NCI-H2196 (cell line): Measurements from ENCODE around the gene ILF3.
A peak's percentile ranks its signal among the peaks of the same experiment; 100 is the strongest.

Experiments used
- DNase-seq: peaks from one replicate; lab custom pipeline; 2025; ENCODE audit not compliant: unreplicated experiment; lab: John Stamatoyannopoulos, UW

ILF3 gene

DNA sequence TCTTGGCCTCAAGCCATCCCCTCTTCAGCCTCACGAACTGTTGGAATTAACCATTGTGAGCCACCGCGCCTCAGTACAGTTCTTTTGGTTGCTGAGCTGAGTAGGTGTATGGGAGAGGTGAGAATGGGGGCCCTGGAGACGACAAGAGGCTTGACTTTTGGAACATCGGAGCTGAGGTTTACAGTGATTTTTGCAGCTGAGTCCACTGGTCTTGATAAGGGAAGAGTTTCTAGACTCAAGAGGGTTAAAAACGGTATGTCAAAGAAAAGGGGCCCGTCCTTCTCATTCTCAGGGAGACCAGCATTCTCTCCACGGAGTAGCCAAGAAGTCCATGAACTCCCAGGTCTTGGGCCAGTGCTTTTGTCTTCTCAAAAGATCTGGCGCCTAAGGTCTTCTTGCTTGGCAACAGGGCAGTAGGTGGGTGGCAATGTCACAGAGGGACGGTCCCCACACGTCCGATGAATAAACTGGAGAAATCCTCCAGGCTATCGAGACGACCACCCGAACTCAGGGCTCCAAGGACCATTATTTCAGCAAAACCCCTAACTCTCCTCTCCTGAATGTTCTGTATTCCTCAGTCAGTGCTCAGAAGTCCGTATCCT lies 40.7 kb downstream of the ILF3 start:
- no peak for DNase-seq

DNA sequence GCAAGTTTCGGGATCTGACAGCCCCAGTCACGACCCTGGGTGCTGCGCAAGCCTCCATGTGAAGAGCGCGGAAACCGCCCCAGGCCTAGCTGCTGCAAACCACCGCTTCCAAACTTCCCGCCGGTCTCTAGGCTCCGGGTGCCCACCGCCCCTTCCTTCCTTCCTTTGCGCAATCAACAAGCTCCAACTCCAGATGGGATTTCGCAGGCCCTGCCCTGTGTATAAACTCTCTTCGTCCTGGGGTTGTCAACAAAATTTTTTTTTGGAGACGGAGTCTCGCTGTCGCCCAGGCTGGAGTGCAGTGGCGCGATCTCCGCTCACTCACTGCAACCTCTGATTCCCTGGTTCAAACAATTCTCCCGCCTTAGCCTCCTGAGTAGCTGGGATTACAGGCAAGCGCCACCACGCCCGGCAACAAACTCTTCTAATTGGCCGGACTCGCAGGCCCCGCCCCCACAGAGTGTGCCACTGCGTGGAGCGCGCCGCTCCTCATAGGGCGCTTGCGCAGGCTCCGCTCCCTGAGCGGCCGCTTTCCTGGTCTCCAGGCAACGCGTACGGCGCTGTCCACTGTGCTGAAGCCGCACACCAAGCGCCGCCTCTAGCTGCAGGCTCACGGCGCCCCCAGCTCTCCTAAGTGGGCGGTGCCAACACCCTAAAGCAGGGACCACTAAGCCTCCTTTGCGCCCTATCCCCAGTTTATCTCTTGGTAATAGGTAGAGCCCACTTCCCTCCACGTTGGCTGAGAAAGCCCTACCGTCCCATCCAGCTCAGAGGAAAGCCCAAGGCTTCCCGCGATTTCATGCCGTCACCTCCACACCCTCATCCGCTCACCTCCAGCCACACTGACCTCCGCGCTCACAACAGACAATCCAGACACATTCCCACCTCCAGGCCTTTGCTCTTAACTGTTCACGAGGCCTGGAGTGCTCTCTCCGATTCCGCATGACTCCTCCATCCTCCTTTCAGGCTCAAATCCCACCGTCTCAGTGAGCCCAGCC lies 41.6 kb downstream of the ILF3 start:
- DNase-seq, result peak; percentile 97

DNA sequence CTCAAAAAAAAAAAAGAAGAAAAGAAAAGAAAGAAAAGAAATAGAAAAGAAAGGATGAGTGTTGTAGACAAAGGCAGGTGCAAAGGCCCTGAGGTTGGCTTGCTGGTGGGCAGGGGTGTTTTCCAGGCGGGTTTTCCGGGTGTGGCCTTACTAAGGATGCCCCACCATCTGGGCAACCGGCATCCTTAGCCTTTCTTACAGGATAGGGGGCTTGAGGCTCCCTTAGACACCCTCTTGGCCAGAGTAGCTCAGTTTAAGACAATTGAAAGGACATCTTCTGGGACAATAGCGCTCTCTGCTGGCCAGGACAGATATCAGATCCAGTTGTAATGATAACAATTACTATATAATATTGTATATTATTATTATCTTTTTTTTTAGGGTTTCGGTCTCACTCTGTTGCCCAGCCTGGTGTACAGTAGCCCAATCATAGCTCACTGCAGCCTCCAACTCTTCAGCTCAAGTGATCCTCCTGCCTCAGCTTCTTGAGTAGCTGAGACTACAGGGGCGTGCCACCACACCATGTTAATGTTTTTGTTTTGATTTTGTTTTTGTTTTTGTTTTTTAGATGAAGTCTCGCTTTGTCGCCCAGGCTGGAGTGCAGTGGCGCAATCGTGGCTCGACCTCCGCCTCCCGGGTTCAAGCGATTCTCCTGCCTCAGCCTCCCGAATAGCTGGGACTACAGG lies 45.6 kb downstream of the ILF3 start:
- peak; percentile 67 for DNase-seq

DNA sequence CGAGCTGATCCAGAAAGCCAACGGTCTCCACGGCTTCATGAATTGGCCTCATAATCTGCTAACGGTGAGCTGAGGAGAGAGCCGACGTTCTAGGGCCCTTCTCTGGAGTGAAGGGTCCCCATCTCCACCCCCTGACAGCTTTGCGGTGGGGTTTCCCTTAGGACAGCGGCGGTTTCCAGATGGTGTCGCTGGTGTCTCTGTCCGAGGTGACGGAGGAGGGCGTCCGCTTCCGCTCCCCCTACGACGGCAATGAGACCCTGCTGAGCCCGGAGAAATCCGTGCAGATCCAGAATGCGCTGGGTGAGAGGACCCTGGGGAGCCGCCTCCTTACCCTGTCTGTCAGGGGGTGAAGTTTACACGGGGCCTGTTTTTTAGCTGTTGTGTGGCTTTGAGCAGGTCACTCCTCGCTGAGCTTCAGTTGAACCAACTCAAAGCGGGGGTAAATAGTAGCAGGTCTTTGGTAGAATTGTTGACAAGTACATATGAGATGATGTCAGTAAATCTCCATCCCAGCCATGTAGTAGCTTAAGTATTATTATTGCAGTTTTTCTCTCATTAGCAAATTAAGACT lies 47.9 kb downstream of the ILF3 start:
- peak; percentile 17 for DNase-seq

DNA sequence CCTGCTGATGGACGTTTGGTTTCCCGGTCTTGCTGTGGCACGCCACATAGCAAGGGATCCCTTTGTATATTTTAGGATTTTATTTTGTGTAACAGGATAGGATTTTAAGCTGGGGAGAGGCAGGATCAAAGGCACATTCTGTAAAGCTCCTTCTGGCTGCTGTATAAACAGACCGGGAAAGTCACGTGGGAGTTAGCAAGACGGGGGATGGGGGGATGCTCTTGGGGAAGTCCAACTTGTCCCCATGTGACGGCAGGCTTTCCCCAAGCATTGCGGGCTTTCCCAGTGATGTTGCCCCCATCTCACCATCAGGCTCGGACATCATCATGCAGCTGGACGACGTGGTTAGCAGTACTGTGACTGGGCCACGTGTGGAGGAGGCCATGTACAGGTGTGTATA lies 52.8 kb downstream of the ILF3 start:
- DNase-seq, result no peak

DNA sequence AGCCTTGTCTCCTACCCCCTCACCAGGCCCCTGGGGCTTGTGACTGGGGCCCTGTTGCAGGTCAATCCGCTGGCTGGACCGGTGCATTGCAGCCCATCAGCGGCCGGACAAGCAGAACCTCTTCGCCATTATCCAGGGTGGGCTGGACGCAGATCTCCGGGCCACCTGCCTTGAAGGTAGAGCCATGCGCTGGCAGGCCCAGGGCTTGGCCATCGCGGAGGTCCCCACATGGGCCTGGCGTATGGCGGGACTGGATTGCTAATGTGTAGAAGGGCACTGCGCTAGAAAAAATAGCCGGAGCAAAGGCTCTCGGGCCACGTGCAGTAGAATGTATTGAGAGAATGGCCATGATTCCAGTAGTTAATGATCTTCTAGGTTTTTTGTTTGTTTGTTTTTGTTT lies 53.3 kb downstream of the ILF3 start:
- no peak for DNase-seq

DNA sequence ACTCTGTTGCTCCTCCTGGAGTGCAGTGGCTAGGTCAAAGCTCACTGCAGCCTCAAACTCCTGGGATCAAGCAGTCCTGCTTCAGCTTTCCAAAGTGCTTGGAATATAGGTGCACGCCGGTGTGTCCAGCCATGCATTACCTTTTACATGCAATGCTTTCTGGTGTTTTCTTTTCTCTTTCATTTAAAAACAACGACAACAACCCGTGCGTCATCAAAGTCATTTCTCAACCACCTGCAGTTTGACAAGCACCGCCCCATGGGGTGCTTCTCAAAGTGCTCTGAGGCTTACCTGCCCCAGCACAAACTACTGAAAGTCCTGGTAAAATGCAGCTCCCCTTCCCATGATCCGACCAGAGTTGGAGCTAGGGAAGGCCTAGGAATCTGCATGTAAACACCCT lies 54.1 kb downstream of the ILF3 start:
- no peak for DNase-seq

DNA sequence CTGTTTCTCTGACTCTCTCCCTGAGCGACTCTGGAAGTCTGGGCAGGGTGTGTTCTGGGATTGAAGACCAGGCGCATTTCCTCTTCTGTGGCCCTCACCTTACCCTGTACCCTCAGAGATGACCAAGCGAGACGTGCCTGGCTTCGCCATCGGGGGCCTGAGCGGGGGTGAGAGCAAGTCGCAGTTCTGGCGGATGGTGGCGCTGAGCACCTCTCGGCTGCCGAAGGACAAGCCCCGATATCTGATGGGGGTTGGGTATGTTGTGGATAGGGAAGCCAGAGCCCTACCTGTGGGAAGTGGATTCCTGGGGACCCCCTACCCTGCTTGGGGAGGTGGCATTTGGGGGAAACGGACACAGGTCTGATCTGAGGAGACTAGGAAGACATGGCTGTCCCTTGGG lies 57.9 kb downstream of the ILF3 start:
- DNase-seq, result no peak

DNA sequence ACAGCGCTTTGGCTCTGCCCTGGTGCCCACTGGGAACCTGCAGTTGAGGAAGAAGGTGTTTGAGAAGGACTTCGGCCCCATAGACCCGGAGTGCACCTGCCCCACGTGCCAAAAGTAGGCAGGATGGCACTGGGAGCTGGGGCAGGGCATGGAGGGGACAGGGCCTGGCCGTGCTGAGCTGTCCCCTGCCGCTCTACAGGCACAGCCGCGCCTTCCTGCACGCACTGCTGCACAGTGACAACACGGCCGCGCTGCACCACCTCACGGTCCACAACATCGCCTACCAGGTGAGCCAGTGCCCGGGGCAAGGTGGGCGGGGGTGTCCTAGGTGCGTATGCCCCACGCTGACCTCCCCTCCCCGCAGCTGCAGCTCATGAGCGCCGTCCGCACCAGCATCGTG lies 58.6 kb downstream of the ILF3 start:
- no peak for DNase-seq

DNA sequence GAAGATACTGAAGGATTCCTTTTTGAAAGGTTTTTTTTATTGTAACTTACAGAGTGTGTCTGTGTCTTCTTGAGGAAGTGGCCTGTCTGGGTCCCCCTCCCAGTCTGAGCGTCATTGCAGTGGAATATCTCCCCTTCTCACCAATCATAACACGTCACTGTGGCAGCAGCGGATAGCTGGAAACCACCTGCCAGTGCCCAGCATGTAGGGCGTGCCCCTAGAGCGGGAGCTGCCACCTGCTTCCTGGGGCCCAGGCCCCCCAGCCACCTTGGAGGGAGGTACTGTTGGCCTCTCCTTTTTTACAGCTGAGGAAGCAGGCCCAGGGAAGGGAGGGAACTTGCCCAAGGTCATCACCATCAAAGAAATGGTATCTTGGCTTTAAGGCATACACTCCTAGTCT lies 59.2 kb downstream of the ILF3 start:
- DNase-seq, result no peak

DNA sequence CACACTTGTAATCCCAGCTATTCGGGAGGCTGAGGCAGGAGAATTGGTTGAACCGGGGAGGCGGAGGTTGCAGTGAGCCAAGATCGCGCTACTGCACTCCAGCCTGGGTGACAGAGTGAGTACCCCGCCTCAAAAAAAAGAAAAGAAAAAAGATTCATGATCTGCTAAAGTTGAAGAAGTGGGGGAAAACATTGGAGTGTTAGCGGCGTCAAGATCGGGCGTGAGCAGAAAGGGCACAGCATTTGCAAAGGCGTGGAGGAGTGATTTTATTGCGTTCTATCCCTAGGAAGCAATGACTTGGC lies 62.9 kb downstream of the ILF3 start:
- DNase-seq, result no peak

DNA sequence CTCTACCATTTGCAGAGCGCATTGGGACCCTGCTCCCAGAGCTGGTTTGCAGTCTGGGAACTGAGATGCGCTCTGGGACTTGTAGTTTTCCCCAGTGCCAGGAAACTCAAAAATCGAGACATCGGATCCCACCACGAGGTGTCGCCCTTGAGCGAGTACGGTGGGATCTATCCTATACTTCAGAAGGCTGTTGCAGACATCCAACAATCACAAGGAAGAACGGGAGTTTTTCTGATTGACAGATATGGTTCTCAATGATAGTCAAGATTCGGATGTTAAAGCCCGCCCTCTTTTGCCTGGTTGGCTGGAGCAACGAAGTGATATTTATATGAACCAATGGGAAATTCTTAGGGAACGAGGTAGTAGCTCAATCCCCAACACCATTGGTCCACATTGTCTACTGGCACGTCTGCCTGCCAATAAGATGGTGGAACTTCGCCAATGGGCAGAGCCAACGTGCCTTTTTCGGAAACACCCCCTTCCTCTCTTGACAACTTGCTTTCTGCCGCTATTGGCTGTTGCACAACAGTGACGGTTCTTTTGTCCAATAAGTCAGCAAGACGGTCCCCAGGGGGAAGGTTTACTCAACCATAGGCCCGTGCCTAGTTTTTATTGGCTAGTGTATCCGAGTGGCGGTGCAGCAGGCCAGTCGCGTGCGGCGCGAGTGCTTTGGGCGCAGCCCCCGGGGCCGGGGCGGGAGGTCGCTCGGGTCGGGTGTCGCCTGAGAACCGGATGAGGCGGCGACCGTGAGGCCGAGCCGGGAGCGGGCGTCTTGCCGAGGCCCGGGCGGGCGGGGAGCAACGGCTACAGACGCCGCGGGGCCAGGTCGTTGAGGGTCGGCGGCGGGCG lies 63.4 kb downstream of the ILF3 start, which contains the start of gene DNM2:
TSS of gene DNM2 (plus strand) at position 724 of the 849 bp plus-strand sequence. CDS start 164 bp downstream, outside the sequence.
- peak; percentile 100 for DNase-seq

DNA sequence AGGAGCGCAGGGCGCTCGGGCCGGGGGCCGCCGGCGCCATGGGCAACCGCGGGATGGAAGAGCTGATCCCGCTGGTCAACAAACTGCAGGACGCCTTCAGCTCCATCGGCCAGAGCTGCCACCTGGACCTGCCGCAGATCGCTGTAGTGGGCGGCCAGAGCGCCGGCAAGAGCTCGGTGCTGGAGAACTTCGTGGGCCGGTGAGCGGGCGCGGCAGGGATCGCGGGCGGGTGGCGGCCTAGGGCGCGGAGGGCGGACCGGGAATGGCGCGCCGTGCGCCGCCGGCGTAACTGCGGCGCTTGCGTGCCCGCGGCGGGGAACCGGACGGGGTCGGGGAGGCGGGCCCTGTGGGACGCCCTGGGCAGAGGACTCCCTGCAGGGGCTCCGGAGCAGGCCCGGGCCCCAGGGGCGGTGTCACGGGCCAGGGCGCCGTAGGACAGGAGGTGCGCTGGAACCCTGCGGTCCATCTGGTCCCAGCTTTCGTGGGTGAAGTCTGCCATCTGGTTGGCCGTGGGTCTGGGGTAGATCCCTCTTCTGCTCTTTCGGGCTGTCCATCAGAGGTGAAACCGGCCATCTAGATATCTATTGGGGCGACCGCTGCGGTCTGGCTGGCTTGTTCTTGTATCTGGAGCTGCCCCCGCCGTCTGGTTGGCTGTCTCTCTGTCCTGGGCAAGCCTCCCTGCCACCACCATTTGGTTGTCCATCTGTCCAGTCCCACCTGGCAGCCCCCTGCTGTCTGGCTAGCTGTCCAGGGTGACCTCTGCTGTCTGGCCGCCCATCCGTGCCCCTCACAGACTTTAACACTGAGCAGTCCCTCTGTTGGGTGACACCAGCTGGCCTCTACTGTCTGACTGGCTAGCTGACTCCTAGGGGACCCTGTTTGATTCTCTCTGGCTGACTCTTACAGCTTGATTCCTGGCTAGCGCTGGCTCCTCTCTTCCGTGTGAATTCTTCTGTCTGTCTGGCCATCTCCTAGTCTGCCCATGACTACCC lies 64.4 kb downstream of the ILF3 start:
- peak; percentile 36 for DNase-seq

DNA sequence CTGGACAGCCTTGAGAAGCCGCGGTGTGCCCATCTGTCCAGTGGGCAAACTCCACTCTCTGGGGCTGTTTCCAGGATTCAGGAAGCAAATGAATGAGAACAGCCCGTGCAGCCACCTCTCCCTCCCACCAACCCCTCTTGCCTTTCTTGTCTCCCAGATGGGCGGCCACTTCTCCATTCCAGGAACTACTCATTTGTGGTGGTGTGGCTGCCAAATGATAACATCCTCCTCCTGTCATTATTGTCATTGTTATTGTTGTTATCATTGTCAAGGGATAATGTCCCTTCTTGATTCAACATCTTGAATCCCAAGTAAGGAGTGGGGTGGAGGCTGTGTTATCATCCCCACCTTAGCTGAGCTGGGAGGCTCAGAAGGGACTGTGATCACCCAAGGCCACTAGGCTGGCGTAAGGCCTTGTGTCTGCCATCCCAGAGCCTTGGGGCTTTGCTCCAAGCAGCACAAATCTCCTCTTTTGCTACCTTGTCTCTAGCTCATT lies 65.4 kb downstream of the ILF3 start:
- DNase-seq, result no peak

DNA sequence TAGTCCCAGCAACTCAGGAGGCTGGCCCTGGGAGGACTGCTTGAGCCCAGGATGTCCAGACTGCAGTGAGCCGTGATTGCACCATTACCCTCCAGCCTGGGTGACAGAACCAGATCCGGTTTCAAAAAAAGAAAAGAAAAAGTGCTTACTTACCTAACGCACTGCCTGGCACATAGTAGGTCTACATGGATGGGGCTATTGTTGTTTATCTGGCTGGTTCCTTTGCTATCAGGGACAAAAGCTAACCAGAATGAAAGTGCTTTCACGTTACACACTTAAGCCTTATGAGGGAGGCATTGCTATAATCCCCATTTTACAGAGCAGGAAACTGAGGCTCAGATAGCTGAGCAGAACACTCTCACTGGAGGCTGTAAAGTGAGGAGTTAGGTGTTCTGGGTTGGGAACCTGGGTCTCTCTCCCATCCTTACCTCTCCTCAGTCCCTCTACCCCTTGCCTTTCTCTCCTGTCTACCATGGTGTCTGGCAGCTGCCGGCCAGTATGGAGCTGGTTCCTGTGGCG lies 66.5 kb downstream of the ILF3 start:
- DNase-seq, result no peak

DNA sequence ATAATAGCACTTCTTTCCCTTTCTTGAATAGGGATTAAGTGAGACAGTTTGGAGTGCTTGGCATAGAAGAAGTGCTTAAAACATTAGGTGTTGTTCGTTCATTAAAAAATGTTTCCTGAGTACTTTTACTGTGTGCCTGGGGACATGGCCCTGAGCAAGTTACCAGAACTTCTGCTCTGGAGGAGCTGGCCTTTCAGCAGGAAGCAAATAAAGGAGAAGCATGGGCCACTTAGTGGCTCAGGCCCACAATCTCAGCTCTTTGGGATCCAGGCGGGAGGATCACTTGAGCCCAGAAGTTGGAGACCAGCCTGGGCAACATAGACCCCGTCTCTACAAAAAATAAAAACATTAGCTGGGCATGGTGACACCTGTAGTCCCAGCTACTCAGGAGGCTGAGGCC lies 69.4 kb downstream of the ILF3 start:
- no peak for DNase-seq

DNA sequence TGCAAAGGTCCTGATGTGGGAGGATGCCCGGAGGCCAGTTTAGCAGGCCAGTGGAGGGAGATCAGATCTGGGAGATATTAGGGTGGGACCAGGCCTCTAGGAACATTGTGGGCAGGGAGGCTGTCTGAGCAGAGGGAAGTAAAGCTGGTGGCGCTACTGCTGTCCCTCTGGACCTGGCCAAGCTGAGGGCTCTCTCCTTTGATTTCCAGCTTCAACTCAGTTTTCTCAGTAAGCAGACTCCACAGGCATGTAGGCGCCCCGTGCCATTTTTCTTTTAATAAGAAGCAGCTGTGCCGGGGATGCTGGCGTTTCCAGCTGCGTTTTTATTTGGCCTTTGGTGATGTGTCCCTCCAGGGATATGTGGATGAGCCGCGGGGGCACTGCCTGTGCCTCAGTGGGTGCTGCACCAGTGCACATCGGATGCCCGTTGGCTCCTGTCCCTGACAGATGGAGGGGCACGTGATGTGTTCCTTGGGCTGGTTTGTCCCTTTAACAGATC lies 70.5 kb downstream of the ILF3 start:
- no peak for DNase-seq

DNA sequence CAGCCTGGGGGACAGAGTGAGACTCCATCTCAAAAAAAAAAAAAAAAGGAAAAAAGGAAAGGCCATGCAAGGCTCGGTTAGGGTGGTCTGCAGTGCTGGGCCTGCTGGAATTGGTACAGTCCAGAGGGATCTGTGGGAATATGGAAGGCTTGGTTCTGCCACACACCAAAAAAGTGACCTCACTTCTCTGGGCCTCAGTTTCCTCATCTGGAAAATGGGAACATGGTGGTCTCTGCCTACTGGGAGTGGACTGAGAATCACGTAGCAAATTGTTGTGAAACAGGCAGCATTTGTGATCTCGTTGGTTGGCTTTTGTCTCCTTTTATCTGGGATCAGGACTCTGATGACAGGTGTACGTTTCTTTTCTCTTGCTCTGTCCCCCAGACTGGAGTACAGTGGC lies 71.3 kb downstream of the ILF3 start:
- no peak for DNase-seq

DNA sequence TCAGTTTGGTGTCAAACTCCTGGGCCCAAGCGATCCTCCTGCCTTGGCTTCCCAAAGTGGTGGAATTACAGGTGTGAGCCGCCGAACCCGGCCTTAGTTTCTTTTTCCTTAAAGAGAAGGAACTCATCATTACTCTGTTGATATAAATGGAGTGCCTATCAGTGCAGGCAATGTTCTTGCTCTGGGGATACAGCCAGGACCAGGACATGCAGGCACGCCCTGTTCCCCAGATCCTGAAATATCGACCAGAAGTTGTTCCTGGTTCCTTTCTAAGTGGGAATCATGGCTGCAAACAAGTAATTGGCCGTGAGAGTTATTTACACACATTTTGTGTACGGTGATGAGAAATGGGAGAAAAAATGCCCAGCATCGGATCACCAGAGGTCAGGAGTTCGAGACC lies 72.1 kb downstream of the ILF3 start:
- no peak for DNase-seq
